ENCODE measurements around the gene PCAT7.

DNA sequence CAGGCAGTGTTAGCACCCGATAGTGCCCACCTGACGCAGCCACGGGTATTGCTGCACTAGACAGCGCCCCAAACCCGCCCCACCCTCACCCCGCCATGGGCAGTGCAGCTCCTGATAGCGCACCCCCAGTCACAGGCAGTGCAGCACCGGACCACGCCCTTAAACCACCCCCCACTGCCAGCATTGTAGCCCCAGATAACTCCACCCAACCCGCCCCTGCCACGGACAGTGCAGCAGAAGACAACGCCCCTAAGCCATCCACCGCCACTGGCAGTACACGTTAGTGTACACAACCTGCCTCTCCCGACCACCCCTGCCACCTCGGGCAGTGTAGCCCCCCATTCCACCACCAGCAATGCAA, 825 bp upstream of the PCAT7 start:
- TF ChIP-seq, protein P1, sequence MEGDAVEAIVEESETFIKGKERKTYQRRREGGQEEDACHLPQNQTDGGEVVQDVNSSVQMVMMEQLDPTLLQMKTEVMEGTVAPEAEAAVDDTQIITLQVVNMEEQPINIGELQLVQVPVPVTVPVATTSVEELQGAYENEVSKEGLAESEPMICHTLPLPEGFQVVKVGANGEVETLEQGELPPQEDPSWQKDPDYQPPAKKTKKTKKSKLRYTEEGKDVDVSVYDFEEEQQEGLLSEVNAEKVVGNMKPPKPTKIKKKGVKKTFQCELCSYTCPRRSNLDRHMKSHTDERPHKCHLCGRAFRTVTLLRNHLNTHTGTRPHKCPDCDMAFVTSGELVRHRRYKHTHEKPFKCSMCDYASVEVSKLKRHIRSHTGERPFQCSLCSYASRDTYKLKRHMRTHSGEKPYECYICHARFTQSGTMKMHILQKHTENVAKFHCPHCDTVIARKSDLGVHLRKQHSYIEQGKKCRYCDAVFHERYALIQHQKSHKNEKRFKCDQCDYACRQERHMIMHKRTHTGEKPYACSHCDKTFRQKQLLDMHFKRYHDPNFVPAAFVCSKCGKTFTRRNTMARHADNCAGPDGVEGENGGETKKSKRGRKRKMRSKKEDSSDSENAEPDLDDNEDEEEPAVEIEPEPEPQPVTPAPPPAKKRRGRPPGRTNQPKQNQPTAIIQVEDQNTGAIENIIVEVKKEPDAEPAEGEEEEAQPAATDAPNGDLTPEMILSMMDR (IDR thresholded peaks at IDR 0.05) = no peak
- TF ChIP-seq POLR2A (IDR thresholded peaks at IDR 0.05) = no peak

All from body of pancreas (tissue), 4 donors.